Fibroblast of pulmonary artery (primary cell): Measurements from ENCODE around the gene DNMT3A.

ENCODE experiments used
- DNase-seq: peaks from one replicate; pipeline ENCODE4 v3.0.0-alpha.2; 2010; ENCODE audit warnings: low read depth
- H3K4me3 ChIP-seq: replicated peaks from 2 replicates; pipeline ENCODE4 v1.5.1; 2011; ENCODE audit warnings: low read depth, mild to moderate bottlenecking, control low read depth, low read length, moderate library complexity
- CTCF ChIP-seq: IDR thresholded peaks from 2 replicates; pipeline ENCODE4 v1.5.1; 2011; ENCODE audit warnings: mild to moderate bottlenecking, control low read depth, low read length, inconsistent platforms; ENCODE audit errors: missing control alignments

DNMT3A gene

DNA sequence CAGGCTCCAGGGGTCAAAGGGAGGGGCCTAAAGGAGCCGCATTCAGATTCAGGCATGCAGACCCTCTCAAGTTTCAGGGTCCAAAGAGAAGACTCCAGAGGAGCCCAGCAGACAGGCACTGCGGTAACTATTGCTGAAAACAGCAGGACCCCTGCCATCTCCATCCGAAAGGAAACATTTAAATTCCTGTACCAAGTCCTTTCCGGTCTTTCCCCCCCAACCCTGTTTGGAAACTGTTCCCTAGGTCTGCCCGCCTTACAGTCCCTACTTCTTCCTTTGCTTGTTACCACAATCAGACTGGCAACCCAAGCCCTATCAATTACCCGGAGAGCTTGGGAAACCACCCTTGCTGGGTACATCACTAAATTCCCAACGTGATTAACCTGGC, 82.0 kb downstream of the DNMT3A start:
- DNase-seq = no peak
- no peak for TF ChIP-seq CTCF
- no peak overlapping the region for H3K4me3 ChIP-seq

GRCh38 chr2:25258847-25259736, 82.6 kb downstream of the DNMT3A start:
- DNase-seq = no peak
- no peak for TF ChIP-seq CTCF
- no peak overlapping the region for H3K4me3 ChIP-seq

GRCh38 chr2:25257931-25258846, 83.5 kb downstream of the DNMT3A start:
- no peak for TF ChIP-seq CTCF
- DNase-seq = no peak
- no peak overlapping the region for H3K4me3 ChIP-seq

GRCh38 chr2:25257032-25257552, 84.6 kb downstream of the DNMT3A start:
- TF ChIP-seq CTCF = no peak
- H3K4me3 ChIP-seq = no peak overlapping the region
- peak; percentile 56 for DNase-seq

GRCh38 chr2:25256488-25256875, 85.2 kb downstream of the DNMT3A start:
- no peak for DNase-seq
- TF ChIP-seq CTCF = no peak
- H3K4me3 ChIP-seq = no peak overlapping the region

DNA sequence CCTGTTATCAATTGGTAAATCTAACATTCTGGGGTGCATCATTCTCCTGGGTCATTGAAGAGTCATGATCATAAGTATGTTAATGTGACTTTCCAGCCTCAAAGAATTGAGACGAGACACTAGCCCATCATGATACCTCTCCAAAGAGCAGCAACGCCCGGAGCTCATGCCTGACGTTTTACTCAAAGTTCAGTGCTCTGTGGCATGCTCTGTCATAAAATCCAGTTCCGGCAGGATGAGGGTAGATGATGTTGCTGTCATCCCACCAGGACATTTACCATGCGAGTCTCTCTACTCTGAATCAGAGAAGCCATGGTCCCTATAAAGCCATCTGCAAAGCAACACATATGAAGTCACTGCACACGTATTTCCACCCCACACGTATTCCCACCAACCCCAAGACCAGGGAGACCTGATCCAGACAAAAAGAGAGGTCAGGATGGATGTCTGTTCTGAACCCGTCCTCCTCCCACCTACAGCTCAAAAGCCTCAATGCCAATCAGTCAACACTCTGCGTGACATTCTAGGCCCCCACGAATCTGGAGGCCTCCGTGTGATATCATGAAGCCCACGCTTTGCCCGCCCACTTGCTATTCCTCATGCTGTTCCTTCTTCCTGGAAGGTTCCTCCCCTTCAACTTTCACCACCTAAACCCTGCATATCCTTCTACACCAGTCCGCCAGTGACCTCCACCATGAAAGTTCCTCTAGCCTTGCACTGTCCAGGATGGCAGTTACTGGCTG, 85.8 kb downstream of the DNMT3A start:
- no peak overlapping the region for H3K4me3 ChIP-seq
- no peak for TF ChIP-seq CTCF
- no peak for DNase-seq
